CD4-positive, CD25-positive, alpha-beta regulatory T cell (primary cell): ENCODE measurements around the gene FBXO8. TPM values are rescaled to one million over a fixed set of nuclear protein-coding genes. Genes with fewer than 3 reads are reported as not detected.

Experiments used
- ATAC-seq, 2 donors: fragments of 150-1000 bp; cut with Tn5 transposase; one replicate each; pipeline ENCODE4 v1.10.0; 2021; ENCODE audit warnings: low read depth in 2 of 2, moderate number of reproducible peaks in 2 of 2, moderate library complexity in 1 of 2
- DNase-seq, 3 donors: peaks; one replicate each; pipeline versions ENCODE4 v3.0.0 to v3.0.0-alpha.2; 2012 to 2022; ENCODE audit warnings: mixed read lengths in 1 of 3
- H3K27ac ChIP-seq: one replicate; pipeline ENCODE4 v1.7.0; 2013; ENCODE audit warnings: mild to moderate bottlenecking, low read length; ENCODE audit not compliant: insufficient read depth, poor library complexity, severe bottlenecking
- H3K27me3 ChIP-seq: one replicate; pipeline ENCODE4 v1.7.0; 2013; ENCODE audit warnings: low read length; ENCODE audit not compliant: control insufficient read depth, insufficient read depth
- H3K36me3 ChIP-seq: one replicate; pipeline ENCODE4 v1.7.0; 2013; ENCODE audit warnings: mild to moderate bottlenecking, low read length, moderate library complexity; ENCODE audit not compliant: control insufficient read depth, insufficient read depth
- H3K4me1 ChIP-seq: 2 replicates; pipeline ENCODE4 v1.7.0; 2013; ENCODE audit warnings: mild to moderate bottlenecking, low read length; ENCODE audit not compliant: insufficient read depth, control insufficient read depth, poor library complexity, severe bottlenecking
- H3K4me3 ChIP-seq: one replicate; pipeline ENCODE4 v1.7.0; 2013; ENCODE audit warnings: low read depth, mild to moderate bottlenecking, low read length, moderate library complexity
- H3K9me3 ChIP-seq, 2 experiments: 1 replicate in 1 of 2; 2 replicates in 1 of 2; pipeline ENCODE4 v1.7.0; 2013; ENCODE audit warnings: low read length in 2 of 2, mild to moderate bottlenecking in 1 of 2, moderate library complexity in 1 of 2; ENCODE audit not compliant: control insufficient read depth in 2 of 2
- H3K27ac Mint-ChIP-seq, 3 donors: one replicate each; pipeline ENCODE4 v1.8.0; 2020 to 2022; ENCODE audit warnings: mild to moderate bottlenecking in 3 of 3, mixed read lengths in 3 of 3, moderate library complexity in 2 of 3
- H3K27me3 Mint-ChIP-seq: one replicate; pipeline ENCODE4 v1.8.0; 2022; ENCODE audit warnings: mild to moderate bottlenecking, mixed read lengths
- H3K36me3 Mint-ChIP-seq: one replicate; pipeline ENCODE4 v1.8.0; 2020; ENCODE audit warnings: mixed read lengths
- H3K4me1 Mint-ChIP-seq, 4 donors: one replicate each; pipeline ENCODE4 v1.8.0; 2020 to 2022; ENCODE audit warnings: mixed read lengths in 4 of 4, mild to moderate bottlenecking in 1 of 4
- H3K4me3 Mint-ChIP-seq, 4 donors: one replicate each; pipeline ENCODE4 v1.8.0; 2020 to 2022; ENCODE audit warnings: mild to moderate bottlenecking in 4 of 4, mixed read lengths in 4 of 4, moderate library complexity in 3 of 4
- H3K9me3 Mint-ChIP-seq, 7 donors: one replicate each; pipeline ENCODE4 v1.8.0; 2020 to 2022; ENCODE audit warnings: mixed read lengths in 7 of 7, mild to moderate bottlenecking in 3 of 7, moderate library complexity in 2 of 7
- polyA plus RNA-seq, 4 donors: library from polyadenylated mRNA; unstranded; fragments of 300-500 nt; fragmentation: Illumina TruSeq; gene quantifications; one replicate each; pipeline ENCODE4 v1.2.3, GENCODE V29; 2021
- total RNA-seq: library from RNA; stranded (reverse); gene quantifications from one replicate; pipeline ENCODE4 v1.2.3, GENCODE V29; 2022

FBXO8 gene
- total and polyA plus RNA-seq, 5 donors from 2014 or later: 14.9 to 26.1 (median 22.0) TPM

DNA sequence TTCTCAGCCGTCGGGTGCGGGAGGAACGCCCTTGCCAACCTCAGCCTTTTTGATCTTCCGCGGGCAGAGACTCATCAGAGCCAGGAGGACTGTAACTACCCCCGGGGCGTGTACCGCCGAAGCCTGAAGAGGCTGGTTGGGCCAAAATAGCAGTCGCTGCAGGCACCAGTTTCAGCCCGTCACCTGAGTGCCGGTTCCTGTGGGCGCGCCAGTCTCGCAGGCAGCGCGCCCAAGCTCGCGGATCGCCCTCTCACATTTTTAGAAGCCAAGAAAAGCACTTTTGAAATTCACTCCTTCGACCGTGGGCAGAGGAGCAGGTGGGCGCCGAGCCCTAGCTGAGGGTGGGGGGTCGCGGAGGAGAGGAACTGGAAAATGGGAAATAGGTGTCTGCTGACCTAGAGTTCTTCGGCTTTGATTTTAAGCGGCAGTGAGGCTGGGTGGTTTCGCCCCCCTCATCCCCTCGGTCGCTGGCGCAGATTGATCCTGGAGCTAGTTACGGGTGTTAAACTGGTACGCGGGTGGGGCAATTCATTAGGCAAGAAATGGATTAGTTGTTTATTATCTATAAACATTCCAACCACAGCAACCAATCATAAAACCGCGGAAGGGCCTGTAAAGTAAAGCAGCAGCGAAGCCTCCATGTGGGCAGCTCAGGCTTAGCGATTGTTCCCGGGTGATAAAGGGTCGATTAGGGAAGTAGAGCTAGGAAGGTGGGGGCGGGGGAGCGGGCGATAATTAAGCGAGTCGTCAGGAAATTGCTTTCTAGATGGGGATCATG is 69.2 kb downstream of the FBXO8 start:
- Histone ChIP-seq H3K36me3 (no peaks in the 10 kb centered on the region), H3K27ac (no peak overlapping the region), H3K4me1 (peaks cover 34% of the 10 kb centered on the region), H3K9me3 (no peaks in the 10 kb centered on the region), H3K27me3 (peaks cover 68% of the 10 kb centered on the region), H3K4me3 (peak overlapping the region; percentile 24)
- Mint-ChIP-seq H3K27ac (peak overlapping the region in 1 of 3 donors; percentile 75), H3K36me3 (no peaks in the 10 kb centered on the region), H3K4me3 (peak overlapping the region; percentile 56 to 72 (median 70)), H3K27me3 (peaks cover 99% of the 10 kb centered on the region), H3K4me1 (peaks cover 11 to 56% (median 36%) of the 10 kb centered on the region in 4 donors), H3K9me3 (peaks cover 0 to 9% (median 0%) of the 10 kb centered on the region in 7 donors)
- DNase-seq (peak in 1 of 3 donors; percentile 51), ATAC-seq (peak; percentile 11 to 38)

DNA sequence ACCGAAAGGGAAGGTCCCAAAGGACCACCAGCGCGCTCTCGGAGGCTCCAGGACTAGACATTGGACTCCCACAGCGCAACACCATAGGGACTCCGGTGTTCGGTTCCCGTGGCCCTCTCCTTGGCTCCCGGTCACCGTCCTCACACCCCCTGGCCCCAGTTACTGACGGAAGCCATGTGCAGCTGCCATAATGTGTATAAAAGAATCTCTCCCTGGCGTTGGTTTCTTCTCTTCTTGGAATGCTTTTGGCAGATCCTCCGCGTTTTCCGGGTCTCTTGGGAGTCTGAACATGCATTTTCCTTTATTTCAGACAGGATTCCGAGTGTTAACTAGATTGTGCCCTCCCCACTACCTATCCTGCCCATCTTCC is 69.8 kb downstream of the FBXO8 start:
- Mint-ChIP-seq H3K4me1 (peaks cover 11 to 56% (median 36%) of the 10 kb centered on the region in 4 donors), H3K36me3 (no peaks in the 10 kb centered on the region), H3K27ac (peak overlapping the region in 1 of 3 donors; percentile 75), H3K27me3 (peaks cover 99% of the 10 kb centered on the region), H3K4me3 (peak overlapping the region; percentile 56 to 72 (median 70)), H3K9me3 (peaks cover 0 to 9% (median 0%) of the 10 kb centered on the region in 7 donors)
- DNase-seq (no peak), ATAC-seq (no peak)
- Histone ChIP-seq H3K36me3 (no peaks in the 10 kb centered on the region), H3K27ac (no peak overlapping the region), H3K27me3 (peaks cover 67% of the 10 kb centered on the region), H3K4me3 (no peak overlapping the region), H3K9me3 (no peaks in the 10 kb centered on the region), H3K4me1 (peaks cover 34% of the 10 kb centered on the region)

DNA sequence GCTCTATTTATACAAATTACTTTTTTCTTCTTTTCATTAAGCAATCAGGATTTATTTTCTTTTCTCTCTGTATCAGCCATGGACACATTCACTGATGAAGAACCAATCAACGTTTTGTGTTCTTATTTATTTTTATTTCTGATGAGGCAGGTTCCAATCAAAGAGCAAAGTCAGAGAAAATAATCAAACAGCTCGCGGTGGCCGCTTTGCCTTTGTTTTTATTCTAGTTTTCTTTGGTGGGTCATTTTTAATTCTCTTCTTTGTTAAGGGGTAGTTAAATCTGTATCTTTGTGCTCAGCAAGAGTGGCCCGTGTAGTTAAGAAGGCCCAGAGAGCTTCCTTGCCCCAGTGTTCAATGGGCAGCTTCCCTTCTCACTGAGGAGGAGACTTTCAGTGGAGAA is 71.4 kb downstream of the FBXO8 start:
- no peak for DNase-seq
- H3K4me3 Mint-ChIP-seq: peak overlapping the region in 3 of 4 donors; percentile 5 to 62 (median 36)
- peaks cover 57% of the 10 kb centered on the region for H3K27me3 ChIP-seq

DNA sequence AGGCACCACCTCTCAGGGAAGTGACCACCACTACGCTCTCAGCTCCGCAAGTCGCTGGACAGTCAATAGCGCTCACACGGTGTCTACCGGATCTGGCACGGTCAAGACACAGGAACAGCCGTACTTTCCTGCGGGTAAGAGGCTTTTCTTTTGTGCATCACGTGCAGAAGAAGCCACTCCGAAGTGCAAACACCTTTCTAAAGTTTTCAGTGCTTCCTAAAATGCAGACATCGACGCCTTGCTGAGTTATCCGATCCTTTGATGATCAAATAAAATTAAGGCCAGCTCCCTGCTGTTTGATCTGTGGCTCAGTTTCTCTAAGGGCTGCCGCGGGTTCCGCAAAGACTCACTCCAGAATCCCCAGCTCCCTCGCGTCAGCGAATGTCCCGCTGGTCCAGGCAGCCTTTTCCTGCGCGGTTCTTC is 71.8 kb downstream of the FBXO8 start:
- peaks cover 54% of the 10 kb centered on the region for H3K27me3 ChIP-seq
- no peak overlapping the region for H3K27ac Mint-ChIP-seq

More for the DNA sequence above, 71.4 kb downstream of the FBXO8 start:
- Mint-ChIP-seq H3K27ac (no peak overlapping the region), H3K36me3 (no peaks in the 10 kb centered on the region), H3K27me3 (peaks cover 90% of the 10 kb centered on the region), H3K9me3 (peaks cover 0 to 10% (median 0%) of the 10 kb centered on the region in 7 donors), H3K4me1 (peaks cover 11 to 43% (median 28%) of the 10 kb centered on the region in 4 donors)
- H3K36me3 ChIP-seq: no peaks in the 10 kb centered on the region
- no peaks in the 10 kb centered on the region for H3K9me3 ChIP-seq
- no peak overlapping the region for H3K4me3 ChIP-seq
- peaks cover 22% of the 10 kb centered on the region for H3K4me1 ChIP-seq
- H3K27ac ChIP-seq: no peak overlapping the region
- ATAC-seq: no peak

DNA sequence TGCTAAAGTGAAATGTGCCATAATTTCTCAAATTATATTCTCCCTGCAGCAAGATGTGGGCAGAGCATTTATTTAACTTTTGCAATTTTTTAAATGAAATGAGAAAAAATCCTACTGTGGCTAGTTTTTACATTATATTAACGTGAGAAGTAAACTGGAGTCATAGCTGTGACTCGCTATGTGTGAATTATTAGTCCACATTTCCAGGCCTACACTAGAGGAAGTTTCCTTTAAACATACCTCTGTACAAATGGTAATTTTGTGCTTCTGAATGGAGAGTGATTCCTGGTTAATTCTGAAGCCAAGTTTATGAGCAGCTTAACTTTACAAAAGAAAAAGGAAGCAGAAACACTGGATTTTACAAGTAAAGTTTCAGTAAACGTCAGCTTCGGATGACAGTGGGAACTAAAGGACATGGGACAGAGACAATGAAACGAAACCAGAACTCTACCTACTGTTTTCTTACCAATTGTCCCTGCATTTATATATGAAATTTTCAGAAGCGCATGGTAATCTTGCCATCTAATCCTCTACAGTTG is 72.4 kb downstream of the FBXO8 start:
- Histone ChIP-seq H3K27me3 (peaks cover 47% of the 10 kb centered on the region), H3K4me3 (no peak overlapping the region), H3K36me3 (no peaks in the 10 kb centered on the region), H3K9me3 (no peaks in the 10 kb centered on the region), H3K4me1 (peaks cover 18% of the 10 kb centered on the region), H3K27ac (no peak overlapping the region)
- DNase-seq (no peak), ATAC-seq (no peak)
- Mint-ChIP-seq H3K36me3 (no peaks in the 10 kb centered on the region), H3K4me1 (peaks cover 11 to 34% (median 22%) of the 10 kb centered on the region in 4 donors), H3K27me3 (peaks cover 84% of the 10 kb centered on the region), H3K9me3 (peaks cover 0 to 6% (median 0%) of the 10 kb centered on the region in 7 donors), H3K27ac (no peak overlapping the region), H3K4me3 (no peak overlapping the region)

More for the DNA sequence above, 71.8 kb downstream of the FBXO8 start:
- Histone ChIP-seq H3K27ac (no peak overlapping the region), H3K9me3 (no peaks in the 10 kb centered on the region), H3K4me1 (peaks cover 18% of the 10 kb centered on the region), H3K36me3 (no peaks in the 10 kb centered on the region), H3K4me3 (no peak overlapping the region)
- Mint-ChIP-seq H3K4me3 (peak overlapping the region in 3 of 4 donors; percentile 5 to 62 (median 36)), H3K9me3 (peaks cover 0 to 9% (median 0%) of the 10 kb centered on the region in 7 donors), H3K36me3 (no peaks in the 10 kb centered on the region), H3K4me1 (peaks cover 11 to 39% (median 26%) of the 10 kb centered on the region in 4 donors), H3K27me3 (peaks cover 85% of the 10 kb centered on the region)
- ATAC-seq (peak in 1 of 2 donors; percentile 22), DNase-seq (no peak)

DNA sequence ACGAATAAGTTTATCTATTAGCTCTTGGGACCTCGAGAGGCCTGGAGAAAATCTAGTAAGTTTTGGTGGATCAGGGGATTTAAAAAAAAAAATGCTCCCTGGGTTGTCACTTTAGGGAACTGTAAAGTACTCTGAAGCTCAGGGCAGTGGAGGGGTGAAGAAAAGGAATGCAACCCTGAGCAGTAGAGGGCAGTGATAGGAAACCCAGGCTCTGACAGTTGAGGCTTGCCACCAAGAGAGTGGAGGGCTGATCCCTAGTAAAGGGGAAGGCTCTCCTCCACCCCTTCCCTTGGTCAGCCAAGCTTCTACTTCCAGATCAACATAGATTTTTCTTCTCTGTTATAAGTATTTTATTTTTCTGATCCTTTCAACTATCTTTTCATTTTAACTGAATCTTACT is 73.1 kb downstream of the FBXO8 start:
- Mint-ChIP-seq H3K27ac (no peak overlapping the region), H3K9me3 (peaks cover 0 to 5% (median 0%) of the 10 kb centered on the region in 7 donors), H3K4me3 (no peak overlapping the region), H3K27me3 (peaks cover 79% of the 10 kb centered on the region), H3K36me3 (no peaks in the 10 kb centered on the region), H3K4me1 (peaks cover 11 to 32% (median 20%) of the 10 kb centered on the region in 4 donors)
- no peaks in the 10 kb centered on the region for H3K36me3 ChIP-seq
- peaks cover 18% of the 10 kb centered on the region for H3K4me1 ChIP-seq
- no peak overlapping the region for H3K4me3 ChIP-seq
- no peak for DNase-seq
- H3K27me3 ChIP-seq: peaks cover 41% of the 10 kb centered on the region
- ATAC-seq: no peak
- no peaks in the 10 kb centered on the region for H3K9me3 ChIP-seq
- no peak overlapping the region for H3K27ac ChIP-seq

DNA sequence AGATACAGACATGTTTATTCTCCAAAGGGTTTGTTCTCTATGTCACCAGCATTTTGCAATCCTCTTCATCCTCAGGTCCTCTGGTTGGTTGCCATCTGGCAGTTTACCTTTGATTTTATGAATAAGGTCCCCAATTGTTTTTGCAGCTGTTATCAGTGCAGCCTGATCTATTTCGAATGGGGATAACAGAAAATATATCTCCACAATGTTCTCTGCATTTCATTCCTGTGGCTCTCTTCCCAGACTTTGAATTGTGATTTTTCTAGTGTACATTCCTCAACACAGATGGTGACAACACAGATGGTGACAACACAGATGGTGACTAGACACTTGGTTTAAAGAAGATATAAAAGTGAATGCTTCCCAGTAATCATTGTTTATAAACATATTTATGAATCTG is 74.1 kb downstream of the FBXO8 start:
- H3K27me3 ChIP-seq: peaks cover 35% of the 10 kb centered on the region
- H3K27ac ChIP-seq: no peak overlapping the region
- no peak for DNase-seq
- no peak for ATAC-seq
- H3K9me3 ChIP-seq: no peaks in the 10 kb centered on the region
- peaks cover 9% of the 10 kb centered on the region for H3K4me1 ChIP-seq
- no peak overlapping the region for H3K4me3 Mint-ChIP-seq
- H3K27ac Mint-ChIP-seq: no peak overlapping the region
- peaks cover 79% of the 10 kb centered on the region for H3K27me3 Mint-ChIP-seq
- H3K36me3 Mint-ChIP-seq: no peaks in the 10 kb centered on the region
- H3K9me3 Mint-ChIP-seq: peaks cover 0 to 5% (median 0%) of the 10 kb centered on the region in 7 donors
- no peaks in the 10 kb centered on the region for H3K36me3 ChIP-seq
- no peak overlapping the region for H3K4me3 ChIP-seq
- H3K4me1 Mint-ChIP-seq: peaks cover 4 to 25% (median 14%) of the 10 kb centered on the region in 4 donors
